Measurements from ENCODE around the gene MAPK11. TPM values are rescaled to one million over a fixed set of nuclear protein-coding genes. Genes with fewer than 3 reads are reported as not detected.

MAPK11 gene
- total RNA-seq, 1 experiment from 2014 or later = 14.3 TPM

- BruUV-seq (replicated peaks) = no TSS peak
- H3K36me3 Mint-ChIP-seq (ENCODE audit: insufficient read depth, unreplicated experiment) = peaks cover 29% of the 10 kb centered on the region
- intact Hi-C loops (cut with micrococcal nuclease; ENCODE audit: unreplicated experiment) = no loop called here
- H3K4me1 Mint-ChIP-seq (ENCODE audit: low read depth, unreplicated experiment) = peaks cover 9% of the 10 kb centered on the region
- CTCF ChIA-PET = no interaction called here
- no peak overlapping the region for H3K27ac Mint-ChIP-seq (ENCODE audit: unreplicated experiment)
- DNase-seq = no peak
- H3K9me3 Mint-ChIP-seq (ENCODE audit: low read depth, unreplicated experiment) = no peaks in the 10 kb centered on the region
- peak overlapping the region; percentile 58 for H3K4me3 Mint-ChIP-seq (ENCODE audit: low read depth, unreplicated experiment)
- H3K27me3 Mint-ChIP-seq (ENCODE audit: unreplicated experiment) = no peaks in the 10 kb centered on the region
- no peak for TF ChIP-seq CTCF (IDR thresholded peaks at IDR 0.05; ENCODE audit: unreplicated experiment)
Measured at GRCh38 chr22:50258361-50259292, 11.6 kb downstream of the MAPK11 start.

- H3K9me3 Mint-ChIP-seq (ENCODE audit: low read depth, unreplicated experiment) = no peaks in the 10 kb centered on the region
- TF ChIP-seq CTCF (IDR thresholded peaks at IDR 0.05; ENCODE audit: unreplicated experiment) = no peak
- no TSS peak for BruUV-seq (replicated peaks)
- peaks cover 28% of the 10 kb centered on the region for H3K36me3 Mint-ChIP-seq (ENCODE audit: insufficient read depth, unreplicated experiment)
- CTCF ChIA-PET = no interaction called here
- no peak overlapping the region for H3K27ac Mint-ChIP-seq (ENCODE audit: unreplicated experiment)
- intact Hi-C loops (cut with micrococcal nuclease; ENCODE audit: unreplicated experiment) = no loop called here
- H3K27me3 Mint-ChIP-seq (ENCODE audit: unreplicated experiment) = no peaks in the 10 kb centered on the region
- no peak overlapping the region for H3K4me3 Mint-ChIP-seq (ENCODE audit: low read depth, unreplicated experiment)
- peaks cover 9% of the 10 kb centered on the region for H3K4me1 Mint-ChIP-seq (ENCODE audit: low read depth, unreplicated experiment)
- DNase-seq = no peak
Measured at GRCh38 chr22:50257451-50258360, 12.5 kb downstream of the MAPK11 start.

- H3K4me3 Mint-ChIP-seq (ENCODE audit: low read depth, unreplicated experiment) = no peak overlapping the region
- H3K27ac Mint-ChIP-seq (ENCODE audit: unreplicated experiment) = no peak overlapping the region
- no peak for DNase-seq
- no peaks in the 10 kb centered on the region for H3K9me3 Mint-ChIP-seq (ENCODE audit: low read depth, unreplicated experiment)
- H3K36me3 Mint-ChIP-seq (ENCODE audit: insufficient read depth, unreplicated experiment) = peaks cover 28% of the 10 kb centered on the region
- peaks cover 3% of the 10 kb centered on the region for H3K4me1 Mint-ChIP-seq (ENCODE audit: low read depth, unreplicated experiment)
- intact Hi-C loops (cut with micrococcal nuclease; ENCODE audit: unreplicated experiment) = no loop called here
- CTCF ChIA-PET = no interaction called here
- H3K27me3 Mint-ChIP-seq (ENCODE audit: unreplicated experiment) = no peaks in the 10 kb centered on the region
- no peak for TF ChIP-seq CTCF (IDR thresholded peaks at IDR 0.05; ENCODE audit: unreplicated experiment)
- no TSS peak for BruUV-seq (replicated peaks)
Measured at GRCh38 chr22:50257041-50257440, 13.1 kb downstream of the MAPK11 start.

GRCh38 chr22:50256258-50256862 lies 13.8 kb downstream of the MAPK11 start:
- H3K36me3 Mint-ChIP-seq (ENCODE audit: insufficient read depth, unreplicated experiment) = peaks cover 29% of the 10 kb centered on the region
- intact Hi-C loops (cut with micrococcal nuclease; ENCODE audit: unreplicated experiment) = no loop called here
- CTCF ChIA-PET = no interaction called here

More at GRCh38 chr22:50256258-50256862, 13.8 kb downstream of the MAPK11 start:
- DNase-seq = no peak
- H3K27me3 Mint-ChIP-seq (ENCODE audit: unreplicated experiment) = no peaks in the 10 kb centered on the region
- TF ChIP-seq CTCF (IDR thresholded peaks at IDR 0.05; ENCODE audit: unreplicated experiment) = no peak
- H3K9me3 Mint-ChIP-seq (ENCODE audit: low read depth, unreplicated experiment) = no peaks in the 10 kb centered on the region
- no TSS peak for BruUV-seq (replicated peaks)
- H3K27ac Mint-ChIP-seq (ENCODE audit: unreplicated experiment) = no peak overlapping the region
- H3K4me1 Mint-ChIP-seq (ENCODE audit: low read depth, unreplicated experiment) = no peaks in the 10 kb centered on the region
- no peak overlapping the region for H3K4me3 Mint-ChIP-seq (ENCODE audit: low read depth, unreplicated experiment)
